AG09319 (cell line): ENCODE results near the gene AHCYL1.

Source experiments
- DNase-seq: peaks from one replicate; pipeline ENCODE4 v3.0.0-alpha.2; 2010; ENCODE audit warnings: low read depth; ENCODE audit errors: extremely low read depth
- TF ChIP-seq, protein P1 (sequence below): IDR thresholded peaks from 2 replicates; pipeline ENCODE4 v1.5.1; 2011; ENCODE audit warnings: low read depth, mild to moderate bottlenecking, inconsistent platforms, low read length, moderate library complexity

AHCYL1 gene

DNA sequence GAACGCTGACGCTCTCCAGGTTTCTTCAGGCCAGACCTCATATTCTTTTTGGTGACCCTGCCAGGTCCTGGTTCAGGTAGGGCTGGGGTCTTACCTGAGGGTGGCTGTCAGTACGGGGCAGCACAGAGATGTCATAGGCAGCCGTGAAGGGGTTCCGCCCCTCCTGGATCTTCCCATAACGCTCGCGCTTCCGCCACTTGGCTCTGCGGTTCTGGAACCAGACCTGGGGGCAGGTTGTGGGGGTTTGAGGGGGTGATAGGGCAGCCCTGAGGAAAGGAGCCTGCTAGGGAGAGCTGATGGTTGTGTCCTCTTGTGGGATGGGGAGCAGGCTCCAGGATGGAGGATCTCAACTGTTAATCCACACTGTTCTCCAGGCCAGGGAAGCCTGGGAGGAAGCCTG lies 76.8 kb downstream of the AHCYL1 start:
- DNase-seq, result no peak
- TF ChIP-seq, protein P1, sequence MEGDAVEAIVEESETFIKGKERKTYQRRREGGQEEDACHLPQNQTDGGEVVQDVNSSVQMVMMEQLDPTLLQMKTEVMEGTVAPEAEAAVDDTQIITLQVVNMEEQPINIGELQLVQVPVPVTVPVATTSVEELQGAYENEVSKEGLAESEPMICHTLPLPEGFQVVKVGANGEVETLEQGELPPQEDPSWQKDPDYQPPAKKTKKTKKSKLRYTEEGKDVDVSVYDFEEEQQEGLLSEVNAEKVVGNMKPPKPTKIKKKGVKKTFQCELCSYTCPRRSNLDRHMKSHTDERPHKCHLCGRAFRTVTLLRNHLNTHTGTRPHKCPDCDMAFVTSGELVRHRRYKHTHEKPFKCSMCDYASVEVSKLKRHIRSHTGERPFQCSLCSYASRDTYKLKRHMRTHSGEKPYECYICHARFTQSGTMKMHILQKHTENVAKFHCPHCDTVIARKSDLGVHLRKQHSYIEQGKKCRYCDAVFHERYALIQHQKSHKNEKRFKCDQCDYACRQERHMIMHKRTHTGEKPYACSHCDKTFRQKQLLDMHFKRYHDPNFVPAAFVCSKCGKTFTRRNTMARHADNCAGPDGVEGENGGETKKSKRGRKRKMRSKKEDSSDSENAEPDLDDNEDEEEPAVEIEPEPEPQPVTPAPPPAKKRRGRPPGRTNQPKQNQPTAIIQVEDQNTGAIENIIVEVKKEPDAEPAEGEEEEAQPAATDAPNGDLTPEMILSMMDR, result no peak

DNA sequence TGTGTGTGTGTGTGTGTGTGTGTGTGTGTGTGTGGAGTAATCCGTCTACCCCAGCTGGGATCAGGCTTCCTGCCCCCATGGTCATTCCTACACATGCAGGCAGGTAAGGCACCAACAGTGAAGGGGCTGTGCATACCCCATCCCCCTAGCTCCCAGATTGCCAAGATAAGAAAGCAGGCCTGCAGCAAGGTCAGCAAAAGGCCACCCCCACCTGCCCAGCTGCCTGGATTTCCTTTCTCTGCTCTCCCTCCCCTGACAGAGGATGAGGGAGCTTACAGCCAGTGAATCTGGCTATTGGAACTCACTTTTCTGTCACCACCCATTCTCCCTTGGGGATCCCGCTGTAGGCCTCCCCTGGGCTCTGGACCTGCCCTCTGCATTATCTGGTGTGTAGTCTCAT lies 78.0 kb downstream of the AHCYL1 start:
- no peak for DNase-seq
- TF ChIP-seq, protein P1, result no peak

DNA sequence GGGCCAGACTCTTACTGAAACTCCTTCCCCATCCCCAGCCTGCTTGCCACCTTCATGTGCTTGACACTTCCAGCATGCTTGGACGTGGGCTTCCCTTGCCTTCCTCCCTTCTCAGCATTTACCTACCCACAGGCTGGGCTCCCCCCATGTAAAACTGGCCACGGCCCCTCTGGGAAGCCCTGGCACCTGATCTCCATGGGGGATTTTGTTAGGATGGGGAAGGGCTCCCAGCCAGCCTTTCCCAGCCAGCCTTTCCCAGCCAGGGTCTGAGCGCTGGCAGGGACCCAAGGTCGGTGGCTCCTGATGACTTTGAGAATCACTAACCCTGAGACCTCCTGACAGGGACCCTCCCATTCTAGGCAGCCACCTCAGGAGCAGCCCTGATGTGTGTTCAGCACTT lies 79.2 kb downstream of the AHCYL1 start:
- DNase-seq, result no peak
- TF ChIP-seq, protein P1, result no peak

DNA sequence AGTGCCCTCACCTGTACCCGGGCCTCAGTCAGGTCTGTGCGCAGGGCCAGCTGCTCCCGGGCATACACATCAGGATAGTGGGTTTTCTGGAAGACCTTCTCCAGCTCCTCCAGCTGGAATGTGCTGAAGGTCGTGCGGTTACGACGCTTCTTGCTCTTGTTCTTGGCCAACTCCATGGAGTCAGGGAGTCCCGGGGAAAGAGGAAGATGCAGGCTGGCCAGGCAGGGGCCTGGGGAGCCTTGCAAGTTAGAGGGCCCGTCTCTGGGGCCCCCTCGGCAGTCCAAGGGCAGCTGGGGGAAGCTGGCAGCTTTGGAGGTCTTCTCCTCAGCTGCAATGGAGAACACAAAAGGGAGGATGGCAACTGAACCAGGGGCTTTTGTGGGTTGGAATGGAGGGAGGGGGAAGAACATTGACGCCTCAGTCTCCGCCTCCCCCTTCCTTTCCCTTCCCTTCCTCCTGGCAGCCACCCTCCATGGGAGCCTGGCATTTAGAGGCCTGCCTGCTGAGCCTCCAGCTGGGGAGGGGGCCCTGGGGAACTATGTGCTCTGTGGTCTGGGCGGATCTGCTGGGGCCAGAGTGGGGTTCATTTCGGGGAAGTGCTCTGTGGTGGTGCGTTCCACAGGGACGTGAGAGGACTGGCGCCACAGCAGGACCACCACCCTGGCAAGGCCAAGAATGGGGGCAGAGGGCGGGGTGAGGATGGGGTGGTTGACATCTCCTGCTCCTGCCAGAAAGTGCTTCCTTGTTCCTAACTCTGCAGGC lies 80.2 kb downstream of the AHCYL1 start:
- DNase-seq, result no peak
- TF ChIP-seq, protein P1, result no peak

DNA sequence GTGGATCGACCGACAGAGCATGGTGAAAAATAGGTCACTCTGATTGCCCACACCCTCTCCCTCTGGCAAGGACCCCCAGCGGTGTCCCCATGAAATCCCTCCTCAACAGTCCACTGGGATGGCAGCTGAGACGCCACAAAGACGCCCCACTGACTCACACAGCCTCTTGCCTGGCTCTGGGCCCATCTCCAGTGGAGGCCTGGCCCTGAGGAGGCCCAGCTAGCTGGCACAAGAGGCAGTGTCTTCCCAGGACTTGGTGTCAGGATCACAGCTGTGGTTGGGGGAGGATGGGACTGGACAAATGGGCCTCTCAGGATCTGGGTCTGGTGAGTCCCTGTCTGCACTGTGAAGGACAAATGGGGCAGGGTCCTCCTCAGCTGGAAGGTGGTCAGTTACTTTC lies 81.3 kb downstream of the AHCYL1 start:
- TF ChIP-seq, protein P1, result no peak
- no peak for DNase-seq

DNA sequence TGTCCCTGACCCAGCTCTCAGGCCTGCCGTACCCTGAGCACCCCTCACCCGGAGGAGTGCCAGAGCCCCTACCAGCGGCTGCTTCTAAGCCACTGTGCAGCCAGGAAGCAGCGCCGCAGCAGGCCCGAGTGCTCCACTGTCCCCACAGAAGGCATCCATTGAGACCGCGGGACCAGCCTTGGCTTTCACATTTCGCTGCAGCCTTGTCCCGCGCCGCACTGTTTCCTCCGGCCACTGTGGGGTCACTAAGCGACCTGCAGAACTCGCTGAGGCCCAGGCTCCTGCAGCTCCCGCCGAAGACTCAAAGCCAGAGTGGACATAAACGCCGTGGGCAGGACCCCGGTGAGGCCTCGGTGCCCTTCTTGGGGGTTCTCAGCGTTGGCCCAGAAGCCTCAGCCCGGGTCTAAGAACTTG lies 82.9 kb downstream of the AHCYL1 start:
- DNase-seq, result no peak
- TF ChIP-seq, protein P1, result no peak

DNA sequence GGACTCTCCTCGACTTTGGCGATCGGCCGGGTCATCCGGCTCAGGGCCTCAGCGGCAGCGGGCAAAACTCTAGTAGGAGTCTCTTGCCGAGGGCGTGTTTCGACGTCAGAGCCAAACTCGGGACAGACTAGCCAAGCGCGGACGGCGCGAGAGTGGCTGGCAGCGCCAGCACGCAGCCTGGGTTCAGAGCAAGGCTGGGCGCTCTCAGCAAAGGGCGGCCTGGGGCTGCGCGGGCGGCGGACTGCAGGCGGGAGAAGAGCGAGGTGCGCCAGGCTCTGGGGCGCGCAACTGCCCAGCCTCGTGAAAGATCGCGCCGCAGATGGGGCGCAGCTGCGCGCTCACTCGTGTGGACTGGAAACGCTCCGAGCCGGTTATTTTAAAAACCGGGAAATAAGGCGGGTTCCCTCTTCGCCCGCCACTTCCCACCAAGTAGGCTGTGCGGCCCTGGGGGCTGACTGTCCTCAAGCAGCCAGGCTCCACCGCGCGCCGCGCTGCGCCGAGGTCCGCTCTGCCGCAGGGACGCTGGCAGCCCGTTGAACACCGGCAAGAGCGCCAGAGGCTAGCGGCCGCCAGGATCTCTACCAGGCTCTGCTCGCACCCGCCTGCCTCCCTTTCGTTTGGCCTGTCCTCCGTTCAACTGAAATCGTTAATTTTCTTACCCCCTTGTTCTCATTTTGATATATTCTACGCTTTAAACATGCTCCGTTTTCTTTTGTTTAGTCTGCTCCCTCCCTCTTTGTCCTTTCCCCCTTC lies 83.5 kb downstream of the AHCYL1 start:
- TF ChIP-seq, protein P1, result no peak
- no peak for DNase-seq
